Peyer's patch (tissue), 4 donors: Measurements from ENCODE around the gene PDE4B.

ENCODE experiments used
- POLR2A ChIP-seq, 2 donors: fragments of 450-650 bp; IDR thresholded peaks; one replicate each; pipeline ENCODE4 v1.5.1; 2017; ENCODE audit warnings: antibody characterized with exemption in 2 of 2, mild to moderate bottlenecking in 2 of 2, moderate library complexity in 2 of 2
- TF ChIP-seq, protein P1 (sequence below), 6 experiments: fragments of 450-650 bp in 4 of 6; fragments of 200-600 bp in 2 of 6; sonication (generic) in 1 of 6; IDR thresholded peaks; one replicate each; pipeline ENCODE4 v1.5.1; 2017 to 2019; ENCODE audit warnings: antibody characterized with exemption in 6 of 6, mild to moderate bottlenecking in 3 of 6, moderate library complexity in 1 of 6

DNA sequence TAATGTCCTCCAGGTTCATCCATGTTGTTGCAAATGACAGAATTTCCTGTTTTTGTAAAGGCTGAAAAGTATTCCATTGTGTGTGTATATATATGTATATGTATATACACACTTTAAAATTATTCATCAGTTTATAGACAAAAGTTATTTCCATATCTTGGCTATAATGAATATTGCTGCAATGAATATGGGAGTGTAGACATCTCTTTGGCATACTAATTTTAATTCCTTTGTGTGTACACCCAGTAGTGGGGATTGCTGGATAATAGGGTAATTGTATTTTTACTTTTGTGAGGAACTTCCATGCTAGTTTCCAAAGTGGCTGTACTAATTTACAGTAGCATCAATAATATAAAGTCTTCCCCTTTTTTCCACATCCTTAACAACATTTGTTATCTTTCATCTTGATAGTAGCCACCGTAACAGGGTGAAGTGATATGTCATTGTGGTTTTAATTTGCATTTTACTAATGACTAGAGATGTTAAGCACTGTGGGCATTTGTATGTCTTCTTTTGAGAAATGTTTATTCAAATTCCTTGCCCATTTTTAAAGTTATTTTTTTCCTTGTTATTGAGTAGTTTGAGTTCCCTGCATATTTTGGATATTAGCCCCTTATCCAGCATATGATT lies 243.0 kb downstream of the PDE4B start:
- TF ChIP-seq, protein P1, sequence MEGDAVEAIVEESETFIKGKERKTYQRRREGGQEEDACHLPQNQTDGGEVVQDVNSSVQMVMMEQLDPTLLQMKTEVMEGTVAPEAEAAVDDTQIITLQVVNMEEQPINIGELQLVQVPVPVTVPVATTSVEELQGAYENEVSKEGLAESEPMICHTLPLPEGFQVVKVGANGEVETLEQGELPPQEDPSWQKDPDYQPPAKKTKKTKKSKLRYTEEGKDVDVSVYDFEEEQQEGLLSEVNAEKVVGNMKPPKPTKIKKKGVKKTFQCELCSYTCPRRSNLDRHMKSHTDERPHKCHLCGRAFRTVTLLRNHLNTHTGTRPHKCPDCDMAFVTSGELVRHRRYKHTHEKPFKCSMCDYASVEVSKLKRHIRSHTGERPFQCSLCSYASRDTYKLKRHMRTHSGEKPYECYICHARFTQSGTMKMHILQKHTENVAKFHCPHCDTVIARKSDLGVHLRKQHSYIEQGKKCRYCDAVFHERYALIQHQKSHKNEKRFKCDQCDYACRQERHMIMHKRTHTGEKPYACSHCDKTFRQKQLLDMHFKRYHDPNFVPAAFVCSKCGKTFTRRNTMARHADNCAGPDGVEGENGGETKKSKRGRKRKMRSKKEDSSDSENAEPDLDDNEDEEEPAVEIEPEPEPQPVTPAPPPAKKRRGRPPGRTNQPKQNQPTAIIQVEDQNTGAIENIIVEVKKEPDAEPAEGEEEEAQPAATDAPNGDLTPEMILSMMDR (IDR thresholded peaks at IDR 0.05), result no peak
- TF ChIP-seq POLR2A (IDR thresholded peaks at IDR 0.05), result no peak
